KOPT-K1 (cell line): ENCODE results near the gene CSNK1G2.

ENCODE experiments used
- H3K27ac ChIP-seq: fragments of 200-600 bp; sonication (generic); 2 replicates; pipeline ENCODE4 v1.5.1; 2016; ENCODE audit warnings: antibody characterized with exemption, mild to moderate bottlenecking, low read depth, low read length; ENCODE audit not compliant: poor library complexity, severe bottlenecking
- H3K36me3 ChIP-seq: fragments of 200-600 bp; sonication (generic); 2 replicates; pipeline ENCODE4 v1.5.1; 2017; ENCODE audit warnings: antibody characterized with exemption, mild to moderate bottlenecking, low read length, moderate library complexity; ENCODE audit not compliant: insufficient read depth
- H3K9me3 ChIP-seq: fragments of 200-600 bp; sonication (generic); 2 replicates; pipeline ENCODE4 v1.5.1; 2017; ENCODE audit warnings: antibody characterized with exemption, low read length, mild to moderate bottlenecking; ENCODE audit not compliant: insufficient read depth, poor library complexity, severe bottlenecking

The CSNK1G2 gene

GRCh38 chr19:1911995-1912394 is 29.0 kb upstream of the CSNK1G2 start:
- Histone ChIP-seq H3K36me3 (peaks cover 34% of the 10 kb centered on the region), H3K9me3 (no peaks in the 10 kb centered on the region), H3K27ac (no peak overlapping the region)

- Histone ChIP-seq H3K36me3 (peaks cover 42% of the 10 kb centered on the region), H3K27ac (no peak overlapping the region), H3K9me3 (no peaks in the 10 kb centered on the region)
Measured at GRCh38 chr19:1912760-1913505, 28.0 kb upstream of the CSNK1G2 start.

- Histone ChIP-seq H3K36me3 (peaks cover 53% of the 10 kb centered on the region), H3K27ac (no peak overlapping the region), H3K9me3 (no peaks in the 10 kb centered on the region)
Measured at GRCh38 chr19:1913781-1914577, 27.0 kb upstream of the CSNK1G2 start.

- no peaks in the 10 kb centered on the region for H3K9me3 ChIP-seq
- peaks cover 57% of the 10 kb centered on the region for H3K36me3 ChIP-seq
- no peak overlapping the region for H3K27ac ChIP-seq
Measured at GRCh38 chr19:1914826-1915341, 26.1 kb upstream of the CSNK1G2 start.

GRCh38 chr19:1917146-1917545 is 23.8 kb upstream of the CSNK1G2 start:
- no peaks in the 10 kb centered on the region for H3K9me3 ChIP-seq
- peaks cover 75% of the 10 kb centered on the region for H3K36me3 ChIP-seq
- H3K27ac ChIP-seq: no peak overlapping the region

- Histone ChIP-seq H3K36me3 (peaks cover 69% of the 10 kb centered on the region), H3K27ac (no peak overlapping the region), H3K9me3 (no peaks in the 10 kb centered on the region)
Measured at GRCh38 chr19:1917926-1918325, 23.0 kb upstream of the CSNK1G2 start.

- Histone ChIP-seq H3K36me3 (peaks cover 66% of the 10 kb centered on the region), H3K9me3 (no peaks in the 10 kb centered on the region)
Measured at GRCh38 chr19:1918975-1919374, 22.0 kb upstream of the CSNK1G2 start.

GRCh38 chr19:1920644-1921043 is 20.3 kb upstream of the CSNK1G2 start:
- peak overlapping the region; percentile 28 for H3K27ac ChIP-seq
- no peaks in the 10 kb centered on the region for H3K9me3 ChIP-seq
- H3K36me3 ChIP-seq: peaks cover 68% of the 10 kb centered on the region

More at GRCh38 chr19:1918975-1919374, 22.0 kb upstream of the CSNK1G2 start:
- no peak overlapping the region for H3K27ac ChIP-seq

GRCh38 chr19:1921326-1921725 is 19.6 kb upstream of the CSNK1G2 start:
- H3K27ac ChIP-seq: no peak overlapping the region
- H3K36me3 ChIP-seq: peaks cover 68% of the 10 kb centered on the region
- no peaks in the 10 kb centered on the region for H3K9me3 ChIP-seq

GRCh38 chr19:1921825-1922224 is 19.1 kb upstream of the CSNK1G2 start:
- H3K36me3 ChIP-seq: peaks cover 68% of the 10 kb centered on the region

GRCh38 chr19:1922803-1923202 is 18.2 kb upstream of the CSNK1G2 start:
- Histone ChIP-seq H3K27ac (no peak overlapping the region), H3K9me3 (no peaks in the 10 kb centered on the region), H3K36me3 (peaks cover 61% of the 10 kb centered on the region)

More at GRCh38 chr19:1921825-1922224, 19.1 kb upstream of the CSNK1G2 start:
- H3K27ac ChIP-seq: no peak overlapping the region
- no peaks in the 10 kb centered on the region for H3K9me3 ChIP-seq

- Histone ChIP-seq H3K27ac (no peak overlapping the region), H3K36me3 (peaks cover 56% of the 10 kb centered on the region), H3K9me3 (no peaks in the 10 kb centered on the region)
Measured at GRCh38 chr19:1923319-1923718, 17.7 kb upstream of the CSNK1G2 start.

GRCh38 chr19:1924320-1924961 is 16.5 kb upstream of the CSNK1G2 start:
- Histone ChIP-seq H3K9me3 (no peaks in the 10 kb centered on the region), H3K27ac (no peak overlapping the region), H3K36me3 (peaks cover 47% of the 10 kb centered on the region)

GRCh38 chr19:1925544-1925943 is 15.4 kb upstream of the CSNK1G2 start:
- Histone ChIP-seq H3K9me3 (no peaks in the 10 kb centered on the region), H3K36me3 (peaks cover 39% of the 10 kb centered on the region), H3K27ac (no peak overlapping the region)
